MCF 10A (cell line): ENCODE data around the gene PLEKHA1. TPM values are rescaled to one million over a fixed set of nuclear protein-coding genes. Genes with fewer than 3 reads are reported as not detected.

Experiments
- BruUV-seq: library from RNA; stranded (reverse); fragments of 400-500 nt; replicated peaks from 2 replicates; lab custom pipeline; 2021; lab: Mats Ljungman, UMichigan
- CTCF ChIA-PET: fragments of 300-600 bp; sonication (Branson Sonifier 250); formaldehyde crosslinking; extraction: SDS; loops from one replicate; lab custom pipeline; 2021; ENCODE audit warnings: antibody characterized with exemption, inconsistent platforms; lab: Yijun Ruan, JAX
- POLR2A ChIA-PET: fragments of 300-600, 350-650 bp; sonication (Branson Sonifier 250); formaldehyde crosslinking; extraction: SDS; loops from one replicate; lab custom pipeline; 2020; ENCODE audit warnings: antibody characterized with exemption, inconsistent platforms; lab: Yijun Ruan, JAX
- DNase-seq: peaks from one replicate; pipeline ENCODE4 v3.0.0-alpha.2; 2018; ENCODE audit not compliant: unreplicated experiment
- H3K27ac Mint-ChIP-seq: one replicate; pipeline ENCODE4 v1.8.0; 2022; ENCODE audit warnings: mild to moderate bottlenecking, low read depth, mixed read lengths; ENCODE audit not compliant: unreplicated experiment
- H3K27me3 Mint-ChIP-seq: one replicate; pipeline ENCODE4 v1.8.0; 2022; ENCODE audit warnings: mixed read lengths; ENCODE audit not compliant: insufficient read depth, unreplicated experiment
- H3K36me3 Mint-ChIP-seq: one replicate; pipeline ENCODE4 v1.8.0; 2022; ENCODE audit warnings: mild to moderate bottlenecking, moderate library complexity, mixed read lengths; ENCODE audit not compliant: insufficient read depth, unreplicated experiment
- H3K4me1 Mint-ChIP-seq: one replicate; pipeline ENCODE4 v1.8.0; 2022; ENCODE audit warnings: mixed read lengths; ENCODE audit not compliant: insufficient read depth, unreplicated experiment
- H3K4me3 Mint-ChIP-seq: one replicate; pipeline ENCODE4 v1.8.0; 2022; ENCODE audit warnings: mild to moderate bottlenecking, moderate library complexity, mixed read lengths; ENCODE audit not compliant: unreplicated experiment
- H3K9me3 Mint-ChIP-seq: one replicate; pipeline ENCODE4 v1.8.0; 2022; ENCODE audit warnings: mixed read lengths; ENCODE audit not compliant: unreplicated experiment
- CTCF ChIP-seq: fragments of 200-600 bp; IDR thresholded peaks from one replicate; pipeline ENCODE4 v1.8.0; 2022; ENCODE audit warnings: antibody characterized with exemption, mild to moderate bottlenecking; ENCODE audit not compliant: unreplicated experiment
- intact Hi-C: fragments of 100-400 bp; cut with micrococcal nuclease; formaldehyde crosslinking; loops from 2 replicates; pipeline ENCODE4 v1.14.1; 2022
- total RNA-seq: library from RNA; stranded (reverse); gene quantifications from 2 replicates; pipeline ENCODE4 v1.2.3, GENCODE V29; 2022

Gene PLEKHA1
- total RNA-seq, 1 experiment from 2014 or later, result 55.8 TPM

- H3K9me3 Mint-ChIP-seq, result no peaks in the 10 kb centered on the region
- H3K36me3 Mint-ChIP-seq, result peaks cover 3% of the 10 kb centered on the region
- intact Hi-C loops, result no loop called here
- H3K27me3 Mint-ChIP-seq, result no peaks in the 10 kb centered on the region
- ChIA-PET POLR2A (no interaction called here), CTCF (no interaction called here)
- TF ChIP-seq CTCF, result no peak
- H3K4me3 Mint-ChIP-seq, result no peak overlapping the region
- no peak for DNase-seq
- H3K27ac Mint-ChIP-seq, result no peak overlapping the region
- BruUV-seq, result no TSS peak
- H3K4me1 Mint-ChIP-seq, result peaks cover 19% of the 10 kb centered on the region
Measured at GRCh38 chr10:122458693-122459092, 84.2 kb downstream of the PLEKHA1 start.

DNA sequence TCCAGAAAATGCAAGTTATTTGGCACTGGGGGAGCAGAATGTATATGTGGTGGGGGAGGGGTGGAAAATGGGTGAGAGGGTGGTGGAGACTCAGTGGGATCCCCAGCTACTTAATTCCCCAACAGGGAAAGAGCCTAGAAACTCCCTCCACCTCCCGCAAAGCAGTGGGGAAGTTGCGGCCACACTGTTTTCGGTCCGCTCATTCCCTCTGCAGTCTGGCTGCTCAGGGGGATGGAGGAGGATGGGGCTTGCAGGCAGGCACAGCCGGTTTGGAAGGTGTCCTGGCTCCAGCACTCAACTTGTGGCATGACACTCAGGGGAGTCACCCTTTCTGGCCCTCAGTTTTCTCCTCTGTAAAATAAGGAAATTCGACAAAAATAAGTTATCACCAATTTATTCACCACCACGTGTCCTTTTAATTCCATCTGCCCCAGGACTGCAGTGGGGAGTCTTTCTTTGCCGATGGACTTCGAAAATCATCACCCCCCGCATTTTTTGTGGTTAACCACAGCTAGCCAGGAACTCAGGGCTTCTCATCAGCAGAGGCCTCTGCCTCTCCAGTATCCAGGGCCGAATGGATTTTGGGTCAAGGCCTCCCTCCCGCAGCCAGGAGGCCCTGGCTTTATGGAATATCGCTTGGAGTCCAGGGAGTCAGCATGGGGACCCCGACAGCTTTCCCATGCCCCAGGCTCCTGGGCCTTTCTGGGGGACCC, 85.2 kb downstream of the PLEKHA1 start:
- Mint-ChIP-seq H3K4me3 (no peak overlapping the region), H3K27ac (peak overlapping the region; percentile 22)
- intact Hi-C loops, result no loop called here

GRCh38 chr10:122460891-122461293, 86.4 kb downstream of the PLEKHA1 start:
- BruUV-seq, result no TSS peak
- Mint-ChIP-seq H3K27ac (no peak overlapping the region), H3K36me3 (peaks cover 19% of the 10 kb centered on the region), H3K4me3 (peak overlapping the region; percentile 99), H3K9me3 (no peaks in the 10 kb centered on the region), H3K27me3 (no peaks in the 10 kb centered on the region), H3K4me1 (peaks cover 34% of the 10 kb centered on the region)
- no peak for TF ChIP-seq CTCF
- no peak for DNase-seq
- CTCF ChIA-PET, result interaction anchor here (0.8 kb wide), 1 partner anchor 162 kb away, joined by 4 read pairs; no protein-coding TSS in a partner anchor
- POLR2A ChIA-PET, result interaction anchor here (0.7 to 15.0 kb wide), 5 partner anchors 8 to 105 kb away, joined by 3 to 291 read pairs (median 4); no protein-coding TSS in a partner anchor
- intact Hi-C loops, result no loop called here

More for the DNA sequence above, 85.2 kb downstream of the PLEKHA1 start:
- BruUV-seq, result no TSS peak
- H3K36me3 Mint-ChIP-seq, result peaks cover 13% of the 10 kb centered on the region
- no peak for DNase-seq
- no peaks in the 10 kb centered on the region for H3K27me3 Mint-ChIP-seq
- TF ChIP-seq CTCF, result no peak
- POLR2A ChIA-PET, result interaction anchor here (1.3 kb wide), 1 partner anchor 13 kb away, joined by 5 read pairs; no protein-coding TSS in a partner anchor
- CTCF ChIA-PET, result interaction anchor here (0.8 kb wide), 1 partner anchor 257 kb away, joined by 4 read pairs; no protein-coding TSS in a partner anchor
- peaks cover 23% of the 10 kb centered on the region for H3K4me1 Mint-ChIP-seq
- H3K9me3 Mint-ChIP-seq, result no peaks in the 10 kb centered on the region

GRCh38 chr10:122461367-122461728, 86.8 kb downstream of the PLEKHA1 start, which contains the start of gene HTRA1:
Gene HTRA1, plus strand, starts transcription at chr10:122461553. Its CDS starts 100 bp downstream, at chr10:122461653.
- no TSS peak for BruUV-seq
- peak; percentile 78 for DNase-seq
- ChIA-PET POLR2A (interaction anchor here (0.6 to 15.0 kb wide), 8 partner anchors 9 to 104 kb away, joined by 3 to 291 read pairs (median 4); no protein-coding TSS in a partner anchor), CTCF (no interaction called here)
- Mint-ChIP-seq H3K36me3 (peaks cover 19% of the 10 kb centered on the region), H3K27ac (no peak within 1 kb of the TSS), H3K9me3 (no peaks in the 10 kb centered on the region), H3K4me1 (peaks cover 34% of the 10 kb centered on the region), H3K4me3 (peak within 1 kb of the TSS; percentile 99), H3K27me3 (no peaks in the 10 kb centered on the region)
- no peak for TF ChIP-seq CTCF
- intact Hi-C loops, result no loop called here
